GM18868 (cell line): ENCODE measurements around the gene REEP3.
A peak's percentile ranks its signal among the peaks of the same experiment; 100 is the strongest.
"Not testable (repeated sequence)": the region's sequence is repeated elsewhere in the genome, so short reads cannot be mapped to it uniquely, and the experiment has no call there.

Experiments used
- ATAC-seq: cut with Tn5 transposase; IDR thresholded peaks from one replicate; pipeline ENCODE4 v1.9.1; 2021; ENCODE audit warnings: mild to moderate bottlenecking, moderate library complexity; ENCODE audit not compliant: unreplicated experiment

The REEP3 gene

DNA sequence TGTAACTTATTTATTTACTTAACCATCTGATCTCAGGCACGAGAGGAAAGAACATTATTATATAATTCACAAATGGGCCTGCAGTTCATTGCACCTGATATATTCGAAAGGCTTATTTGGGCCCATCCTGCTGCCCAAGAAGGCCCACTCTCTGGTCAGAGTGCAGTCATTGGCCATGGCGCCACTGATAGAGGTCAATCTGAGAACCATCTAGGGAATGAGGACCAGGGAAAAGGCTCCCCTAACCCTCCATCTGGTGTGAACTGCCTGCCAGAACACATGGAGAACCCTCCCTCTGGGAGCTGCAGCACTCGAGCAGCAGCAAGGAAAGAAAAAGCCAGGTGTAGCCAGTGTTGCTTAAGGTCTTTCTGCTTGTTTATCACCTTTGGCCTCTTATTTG is 136.6 kb downstream of the REEP3 start:
- ATAC-seq: no peak

DNA sequence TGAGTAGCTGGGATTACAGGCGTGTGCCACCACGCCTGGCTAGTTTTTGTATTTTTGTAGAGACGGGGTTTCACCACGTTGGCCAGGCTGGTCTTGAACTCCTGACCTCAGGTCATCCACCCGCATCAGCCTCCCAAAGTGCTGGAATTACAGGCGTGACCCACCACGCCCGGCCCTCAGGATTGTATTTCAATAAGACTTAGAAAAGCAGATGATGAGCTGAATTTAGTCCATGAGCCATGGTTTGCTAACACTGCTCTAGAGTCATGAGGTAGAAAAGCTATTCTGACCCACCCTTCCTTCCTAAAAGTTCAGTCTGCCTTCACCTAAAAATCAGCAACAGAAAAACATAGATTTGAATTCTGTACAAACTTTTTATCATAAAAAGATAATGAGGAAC is 139.7 kb downstream of the REEP3 start:
- ATAC-seq: not testable (repeated sequence)

DNA sequence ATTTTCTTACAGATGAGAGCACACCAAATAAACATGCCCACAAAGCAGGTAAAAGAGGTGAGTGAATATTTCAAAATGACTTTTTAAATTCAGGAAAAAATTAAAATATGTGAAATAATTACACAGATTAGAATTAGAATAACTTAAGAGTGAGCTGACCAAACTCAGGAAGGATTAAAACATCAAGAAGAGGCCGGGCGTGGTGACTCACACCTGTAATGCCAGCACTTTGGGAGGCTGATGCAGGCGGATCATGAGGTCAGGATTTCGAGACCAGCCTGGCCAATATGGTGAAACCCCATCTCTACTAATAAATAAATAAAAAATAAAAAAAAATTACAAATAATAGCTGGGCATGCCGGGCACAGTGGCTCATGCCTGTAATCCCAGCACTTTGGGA is 140.1 kb downstream of the REEP3 start:
- no peak for ATAC-seq

DNA sequence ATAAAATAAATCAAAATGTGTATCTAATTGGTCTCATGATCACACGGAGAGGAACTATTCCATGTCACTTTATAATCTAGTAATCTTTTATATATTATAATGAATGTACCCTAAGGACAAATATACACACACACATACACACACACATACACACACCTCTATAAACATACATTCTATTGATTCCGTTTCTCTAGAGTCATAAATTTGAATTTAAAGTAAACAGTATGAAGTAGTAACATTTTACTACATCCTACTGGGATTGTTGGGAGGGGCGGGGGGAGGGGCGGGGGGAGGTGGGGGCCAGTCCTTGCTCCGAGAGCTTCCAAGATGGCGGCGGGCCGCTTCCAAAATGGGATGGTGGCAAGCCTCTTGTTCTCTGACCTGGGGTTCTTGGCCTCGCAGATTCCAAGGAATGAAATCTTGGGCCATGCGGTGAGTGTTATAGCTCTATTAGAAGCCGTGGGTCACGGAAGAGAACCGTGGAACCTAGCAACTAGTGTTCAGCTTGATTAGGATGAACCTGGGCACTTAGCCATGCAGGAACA is 143.2 kb downstream of the REEP3 start:
- ATAC-seq: no peak

DNA sequence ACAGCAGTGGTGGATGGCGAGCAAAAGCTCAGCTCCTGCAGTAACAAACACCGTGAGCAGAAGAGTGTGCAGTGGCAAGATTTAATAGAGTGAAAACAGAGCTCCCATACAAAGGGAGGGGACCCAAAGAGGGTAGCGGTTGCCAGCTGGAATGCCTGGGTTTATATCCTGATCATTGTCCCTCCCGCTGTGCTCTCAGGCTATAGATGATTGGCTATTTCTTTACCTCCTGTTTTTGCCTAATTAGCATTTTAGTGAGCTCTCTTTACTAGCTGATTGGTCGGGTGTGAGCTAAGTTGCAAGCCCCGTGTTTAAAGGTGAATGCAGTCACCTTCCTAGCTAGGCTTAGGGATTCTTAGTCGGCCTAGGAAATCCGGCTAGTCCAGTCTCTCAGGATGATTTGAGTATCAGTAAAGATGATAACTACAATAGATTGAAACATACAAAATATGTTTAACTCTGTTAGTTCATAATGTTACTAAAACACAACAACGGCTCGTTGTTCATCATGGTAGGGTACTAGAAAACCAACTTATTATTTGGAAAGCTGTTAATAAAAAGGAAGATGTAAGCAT is 143.9 kb downstream of the REEP3 start:
- not testable (repeated sequence) for ATAC-seq

DNA sequence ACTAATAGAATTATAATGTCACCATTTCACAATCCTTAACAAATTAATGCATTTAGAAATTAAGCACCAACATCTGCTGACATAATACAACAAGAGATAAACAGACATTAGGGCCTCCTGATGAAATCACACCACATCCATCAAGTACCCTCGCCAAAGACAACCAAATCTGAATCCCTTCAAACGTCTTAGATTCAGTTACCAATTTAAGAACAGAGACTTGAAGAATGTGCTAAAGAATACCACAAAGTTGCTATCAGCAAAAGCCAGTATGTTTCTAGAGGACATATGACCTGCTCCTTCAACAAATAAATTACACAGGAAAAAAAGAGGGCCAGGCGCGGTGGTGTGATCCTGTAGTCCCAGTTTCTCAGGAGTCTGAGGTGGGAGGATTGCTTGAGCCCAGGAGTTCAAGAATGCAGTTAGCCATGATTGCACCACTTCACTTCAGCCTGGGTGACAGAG is 144.5 kb downstream of the REEP3 start:
- no peak for ATAC-seq

DNA sequence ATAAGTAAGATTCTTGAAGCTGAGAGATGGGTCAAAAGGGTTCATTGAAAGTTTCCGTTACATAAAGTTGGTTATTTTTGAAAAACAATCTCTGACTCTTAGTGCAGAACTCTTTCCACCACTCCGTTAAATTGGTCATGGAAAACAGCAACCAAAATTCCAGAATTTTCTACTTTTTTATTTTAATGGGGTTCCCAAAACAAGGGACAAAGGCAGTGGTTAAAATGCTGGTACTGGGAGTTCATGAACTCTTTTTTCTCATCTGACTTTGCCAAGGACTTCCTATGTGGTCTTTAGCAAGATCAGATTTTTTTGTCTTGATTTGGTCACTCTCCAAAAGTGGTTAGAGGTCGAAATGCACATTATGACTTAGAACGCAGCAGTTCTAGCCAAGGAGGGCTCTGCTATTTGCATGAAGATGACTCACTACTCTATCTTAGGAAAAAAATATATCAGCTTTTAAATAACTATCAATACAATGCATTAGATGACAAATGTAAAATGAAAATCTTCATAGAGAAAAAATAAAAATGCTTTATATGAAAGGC is 145.7 kb downstream of the REEP3 start:
- ATAC-seq: peak; percentile 78

DNA sequence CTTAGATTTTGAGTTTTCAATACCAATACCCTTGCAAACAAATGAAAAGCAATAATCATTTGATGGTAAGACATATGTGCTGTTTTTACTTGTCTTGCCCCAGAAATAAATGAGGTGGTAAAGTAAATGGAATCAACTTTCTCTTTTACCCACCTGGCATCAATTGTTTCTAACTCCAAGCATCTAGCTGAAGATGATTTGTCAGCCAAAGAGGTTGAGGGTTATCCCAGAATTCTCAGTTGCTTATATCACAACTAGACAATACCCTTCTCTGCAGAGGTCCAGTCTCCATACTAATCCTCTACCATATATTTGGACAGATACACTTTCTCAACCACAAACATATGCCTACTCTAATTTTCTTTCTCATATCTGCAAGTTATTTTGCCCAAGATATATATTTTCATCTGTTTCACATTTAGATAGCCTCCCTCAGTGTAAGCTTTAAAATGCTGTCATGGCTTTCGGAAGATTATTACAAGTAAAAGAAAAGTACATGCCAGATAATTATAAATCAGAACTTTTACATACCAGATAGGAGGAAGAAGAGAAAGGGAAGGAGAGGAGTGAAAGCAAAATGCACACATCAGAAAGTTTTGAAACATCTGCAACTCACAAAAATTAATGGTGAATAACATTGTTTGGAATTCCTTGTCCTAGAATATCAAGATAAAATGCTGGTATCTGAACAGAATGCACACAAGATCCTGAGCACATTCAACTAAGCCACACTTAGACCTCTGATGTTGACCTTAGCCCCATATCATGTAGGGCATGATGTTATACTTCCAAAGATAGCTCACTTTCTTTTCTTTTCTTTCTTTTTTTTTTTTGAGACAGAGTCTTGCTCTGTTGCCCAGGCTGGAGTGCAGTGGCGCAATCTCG is 146.6 kb downstream of the REEP3 start:
- no peak for ATAC-seq

DNA sequence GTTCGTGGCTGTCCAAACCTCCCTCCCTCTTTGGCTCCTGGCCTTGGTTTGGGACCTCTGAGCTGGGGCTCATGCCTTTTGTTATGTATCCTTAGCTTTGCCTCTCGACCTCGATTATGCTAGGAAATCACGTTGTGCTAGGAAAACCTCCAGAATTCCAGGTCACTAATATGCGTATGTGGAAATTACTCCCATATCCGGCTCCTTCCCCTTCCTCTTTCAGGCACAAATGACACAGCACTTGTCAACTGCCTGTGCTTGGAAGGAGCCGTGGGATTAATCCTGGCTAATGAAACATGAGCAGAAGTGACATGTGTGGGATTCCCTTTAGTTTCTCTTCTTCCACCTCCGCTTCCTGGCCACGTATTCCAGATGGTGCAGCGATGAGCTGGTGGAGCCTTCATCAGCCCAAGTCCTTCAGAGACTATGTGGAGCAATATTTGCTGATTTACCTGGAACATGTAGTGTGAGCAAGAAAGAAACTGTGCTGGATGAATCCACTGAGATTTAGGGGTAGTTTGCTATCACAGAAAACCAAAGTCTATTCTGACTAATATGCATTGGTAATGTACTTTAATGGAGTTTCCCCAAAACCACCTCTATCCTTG is 149.2 kb downstream of the REEP3 start:
- ATAC-seq: peak; percentile 75

DNA sequence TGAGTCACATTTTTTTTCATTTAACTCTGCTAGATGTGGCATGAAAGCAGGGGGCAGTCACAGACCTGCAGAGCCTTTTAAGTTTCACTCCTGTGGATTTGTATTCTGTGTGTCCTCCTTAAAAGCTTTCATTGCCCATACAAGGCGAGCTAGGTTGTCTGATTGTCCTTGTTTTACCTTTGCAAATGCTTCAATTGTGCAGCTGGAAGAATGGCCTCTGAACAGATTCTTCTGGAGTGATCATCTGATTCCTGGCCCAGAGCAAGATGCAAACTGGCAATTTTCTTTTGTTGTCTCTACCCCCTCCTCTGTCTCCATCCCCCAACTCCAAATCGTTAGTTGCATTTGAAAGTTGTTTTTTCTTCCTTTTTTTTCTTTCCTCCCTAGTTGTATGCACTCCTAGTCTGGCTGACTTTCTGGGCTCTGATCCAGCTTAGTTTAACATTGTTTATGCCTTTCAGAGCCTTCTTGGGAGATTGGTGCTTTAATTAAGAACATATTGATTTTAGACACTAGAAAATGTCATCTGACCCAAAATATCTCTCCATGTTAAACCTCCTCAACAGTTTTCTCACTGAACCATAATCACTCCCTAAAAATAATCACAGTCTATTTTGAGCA is 150.2 kb downstream of the REEP3 start:
- no peak for ATAC-seq

DNA sequence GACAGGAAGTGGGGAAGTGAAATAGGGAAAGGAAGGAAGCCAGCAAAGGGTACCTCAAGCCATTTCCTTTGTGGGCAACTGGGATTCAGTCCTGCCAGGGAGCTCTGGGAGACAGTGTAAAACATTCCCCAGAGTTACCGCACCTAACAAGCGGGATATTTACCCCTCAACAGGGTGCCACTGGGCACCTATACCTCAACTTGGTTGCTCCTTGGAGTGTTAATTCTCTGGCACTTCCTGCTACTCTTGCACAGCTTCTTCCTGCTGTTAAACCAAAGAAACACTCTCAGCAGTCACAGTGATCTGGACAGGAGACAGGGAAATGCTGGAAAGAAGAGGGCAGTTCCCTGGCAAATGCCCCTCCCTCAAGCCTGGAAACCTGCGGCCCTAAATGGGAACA is 151.3 kb downstream of the REEP3 start:
- no peak for ATAC-seq

DNA sequence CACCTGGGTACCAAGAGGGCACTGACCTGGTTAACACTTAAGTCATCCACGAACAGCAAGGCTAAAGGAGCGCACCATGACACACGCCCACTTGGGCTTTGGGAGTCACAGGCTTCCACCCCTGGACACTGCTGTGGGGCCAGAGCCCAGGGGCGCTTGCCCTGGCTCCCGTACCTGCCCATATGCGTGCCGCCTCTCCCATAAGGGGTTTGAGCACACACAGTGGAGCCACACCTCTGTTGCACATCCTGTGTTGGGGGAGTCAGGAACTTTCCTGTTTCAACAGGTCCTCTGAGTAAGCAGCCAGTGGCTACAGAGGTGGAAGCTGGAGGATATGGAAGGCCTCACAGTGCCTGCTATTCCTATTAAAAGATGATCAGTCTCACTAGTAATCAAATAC is 152.0 kb downstream of the REEP3 start:
- ATAC-seq: no peak

DNA sequence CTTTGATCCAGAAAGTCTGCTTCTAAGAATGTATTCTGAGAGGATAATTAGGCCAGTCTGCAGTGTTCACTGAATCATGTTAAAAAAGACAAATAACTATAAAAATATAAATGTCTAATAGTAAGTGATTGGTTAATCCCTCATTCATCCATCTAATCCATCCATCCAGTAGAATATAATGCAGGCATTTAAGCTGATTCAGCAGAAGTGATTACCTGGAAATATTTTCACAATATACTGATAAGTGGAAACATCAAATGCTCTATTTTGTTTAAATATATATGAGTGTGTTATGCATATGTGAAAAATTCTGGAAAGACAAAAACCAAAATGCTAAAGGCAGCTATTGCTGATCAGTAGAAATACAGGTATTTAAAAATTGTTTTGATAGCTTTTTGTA is 152.6 kb downstream of the REEP3 start:
- no peak for ATAC-seq
